Epithelial cell of umbilical artery (primary cell): ENCODE data around the gene STEAP1. TPM values are rescaled to one million over a fixed set of nuclear protein-coding genes. Genes with fewer than 3 reads are reported as not detected.

ENCODE experiments used
- total RNA-seq: library from RNA; depleted of rRNA; stranded (reverse); fragments of >200 nt; gene quantifications from 2 replicates; pipeline ENCODE4 v1.2.3, GENCODE V29; 2014

Gene STEAP1
- 58.1 and 59.0 TPM in 2 replicates for total RNA-seq

DNA sequence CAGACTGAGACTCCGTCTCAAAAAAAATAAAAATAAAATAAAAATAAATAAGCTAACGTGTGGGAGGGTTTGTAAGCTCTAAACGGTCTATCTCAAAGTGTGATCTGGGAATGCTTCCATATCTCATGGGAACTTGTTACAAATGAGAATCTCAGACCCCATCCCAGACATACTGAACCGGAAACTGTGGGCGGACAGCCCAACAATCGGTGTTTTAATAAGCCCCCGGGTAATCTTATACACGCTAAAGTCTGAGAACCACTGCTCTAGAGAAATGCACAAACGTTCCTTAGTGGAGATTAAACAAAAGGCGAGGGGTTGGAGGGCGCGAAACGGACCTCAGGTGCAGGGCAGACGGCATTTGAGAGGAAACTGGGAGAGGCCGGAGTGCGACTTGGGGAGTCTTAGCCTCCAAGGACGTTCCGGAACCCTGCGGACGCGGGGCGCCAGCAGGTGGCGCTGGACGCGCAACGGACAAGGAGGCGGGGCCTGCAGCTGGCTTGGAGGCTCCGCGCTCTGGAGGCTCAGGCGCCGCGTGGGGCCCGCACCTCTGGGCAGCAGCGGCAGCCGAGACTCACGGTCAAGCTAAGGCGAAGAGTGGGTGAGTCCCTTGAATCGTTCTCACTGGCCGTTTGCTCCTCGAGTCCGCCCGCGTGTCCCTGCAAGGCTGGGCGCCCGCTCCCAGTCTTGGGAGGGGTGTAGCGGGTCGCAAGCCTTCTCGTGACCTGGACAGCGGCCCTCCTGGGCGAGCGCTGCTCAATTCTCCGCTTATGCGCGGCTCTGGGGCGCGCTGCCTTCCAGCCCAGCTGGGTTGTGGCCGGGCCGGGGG is at the start of gene STEAP1:
Gene STEAP1, plus strand, starts transcription at position 527 of the 829 bp plus-strand sequence. CDS start 5,320 bp downstream, outside the sequence.

DNA sequence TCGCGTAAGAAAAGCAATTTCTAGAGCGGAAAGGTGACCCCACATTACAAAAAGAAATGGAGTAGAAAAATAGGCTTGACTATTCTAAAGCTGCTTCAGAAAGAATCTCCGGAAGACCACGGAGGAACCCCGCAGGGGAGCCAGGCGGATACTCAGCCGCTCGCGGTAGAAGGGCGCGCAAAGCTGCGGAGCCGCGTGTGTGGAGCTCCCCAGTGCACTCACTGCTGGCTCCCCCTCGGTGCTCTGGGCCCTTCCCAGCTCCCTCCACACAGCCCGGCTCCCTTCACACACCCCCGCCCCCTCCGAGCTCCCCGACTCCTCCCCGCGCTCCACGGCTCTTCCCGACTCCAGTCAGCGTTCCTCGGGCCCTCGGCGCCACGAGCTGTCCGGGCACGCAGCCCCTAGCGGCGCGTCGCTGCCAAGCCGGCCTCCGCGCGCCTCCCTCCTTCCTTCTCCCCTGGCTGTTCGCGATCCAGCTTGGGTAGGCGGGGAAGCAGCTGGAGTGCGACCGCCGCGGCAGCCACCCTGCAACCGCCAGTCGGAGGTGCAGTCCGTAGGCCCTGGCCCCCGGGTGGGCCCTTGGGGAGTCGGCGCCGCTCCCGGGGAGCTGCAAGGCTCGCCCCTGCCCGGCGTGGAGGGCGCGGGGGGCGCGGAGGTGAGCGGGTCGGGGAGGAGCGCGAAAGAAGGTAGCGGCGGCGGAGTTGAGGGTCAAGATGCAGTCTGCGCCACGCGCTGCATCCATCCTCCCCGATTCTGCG is 57.3 kb downstream of the STEAP1 start, which contains the start of gene STEAP2:
Gene STEAP2, plus strand, starts transcription at position 350 of the 758 bp plus-strand sequence. CDS start 13,343 bp downstream, outside the sequence.

Other genes with a start within 250 kb of the STEAP1 start
- gene STEAP2, start 57.3 kb downstream of the STEAP1 start, total RNA-seq, result 5.8 and 12.8 TPM in 2 replicates
- 1.2 and 1.6 TPM in 2 replicates for gene CFAP69, start 90.7 kb downstream of the STEAP1 start, total RNA-seq
- not detected in 2 replicates for gene FAM237B, start 166.8 kb downstream of the STEAP1 start, total RNA-seq
- 13.6 and 15.5 TPM in 2 replicates for gene GTPBP10, start 192.2 kb downstream of the STEAP1 start, total RNA-seq
- gene CLDN12, start 249.0 kb downstream of the STEAP1 start, total RNA-seq, result 7.1 and 8.5 TPM in 2 replicates